ENCODE measurements around the gene HIRA. TPM values are rescaled to one million over a fixed set of nuclear protein-coding genes. Genes with fewer than 3 reads are reported as not detected.

Gene HIRA
- total RNA-seq, 1 experiment from 2014 or later: 23.8 TPM

DNA sequence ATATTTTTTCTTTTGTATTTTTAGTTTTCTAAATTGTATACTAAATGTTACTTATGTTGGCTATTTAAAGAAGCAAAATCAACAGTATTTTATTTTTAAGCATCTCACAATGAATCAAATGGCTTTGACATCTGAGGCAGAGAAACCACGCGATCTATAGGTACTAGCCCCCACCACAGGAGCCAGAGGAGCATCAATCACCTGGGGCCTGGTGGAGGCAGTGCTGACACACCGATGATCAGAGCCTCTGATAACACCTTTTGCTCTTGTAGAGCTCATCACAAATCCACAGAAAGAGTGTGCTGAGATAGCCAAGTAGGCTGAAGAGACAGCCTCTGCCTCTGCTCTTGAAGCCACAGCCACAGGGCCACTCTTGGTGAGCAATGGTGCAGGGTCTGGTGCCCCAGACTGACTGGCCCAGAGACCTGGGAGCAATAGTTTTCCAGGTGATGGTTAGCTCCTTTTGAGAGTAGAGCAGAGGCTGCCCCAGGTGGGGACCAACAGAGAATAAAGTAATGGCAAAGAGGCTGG lies 25.2 kb downstream of the HIRA start:
- no peak overlapping the region for H3K4me3 ChIP-seq (ENCODE audit: low read depth in 2 of 2, low read length in 2 of 2)
- no TSS peak for BruUV-seq (replicated peaks)
- peaks cover 3% of the 10 kb centered on the region; the same call in 1 of the 2 replicates for H3K36me3 ChIP-seq (ENCODE audit: control insufficient read depth, insufficient read depth, low read length)
- no peaks in the 10 kb centered on the region for H3K9me3 ChIP-seq (ENCODE audit: control insufficient read depth, insufficient read depth, low read depth, low read length)
- H3K27ac ChIP-seq (ENCODE audit: low read length): no peak overlapping the region
- DNase-seq (ENCODE audit: low read depth, low spot score) (no peak), ATAC-seq (no peak)
- intact Hi-C loops (cut with micrococcal nuclease; ENCODE audit: unreplicated experiment): no loop called here
- no peak for TF ChIP-seq CTCF (IDR thresholded peaks at IDR 0.05)
- no peak for TF ChIP-seq TCF7L2 (IDR thresholded peaks at IDR 0.05; ENCODE audit: low read depth, low read length)
- TF ChIP-seq SIN3A (IDR thresholded peaks at IDR 0.05; ENCODE audit: borderline replicate concordance, insufficient read depth, low read depth, low read length): no peak
- TF ChIP-seq, protein P1, sequence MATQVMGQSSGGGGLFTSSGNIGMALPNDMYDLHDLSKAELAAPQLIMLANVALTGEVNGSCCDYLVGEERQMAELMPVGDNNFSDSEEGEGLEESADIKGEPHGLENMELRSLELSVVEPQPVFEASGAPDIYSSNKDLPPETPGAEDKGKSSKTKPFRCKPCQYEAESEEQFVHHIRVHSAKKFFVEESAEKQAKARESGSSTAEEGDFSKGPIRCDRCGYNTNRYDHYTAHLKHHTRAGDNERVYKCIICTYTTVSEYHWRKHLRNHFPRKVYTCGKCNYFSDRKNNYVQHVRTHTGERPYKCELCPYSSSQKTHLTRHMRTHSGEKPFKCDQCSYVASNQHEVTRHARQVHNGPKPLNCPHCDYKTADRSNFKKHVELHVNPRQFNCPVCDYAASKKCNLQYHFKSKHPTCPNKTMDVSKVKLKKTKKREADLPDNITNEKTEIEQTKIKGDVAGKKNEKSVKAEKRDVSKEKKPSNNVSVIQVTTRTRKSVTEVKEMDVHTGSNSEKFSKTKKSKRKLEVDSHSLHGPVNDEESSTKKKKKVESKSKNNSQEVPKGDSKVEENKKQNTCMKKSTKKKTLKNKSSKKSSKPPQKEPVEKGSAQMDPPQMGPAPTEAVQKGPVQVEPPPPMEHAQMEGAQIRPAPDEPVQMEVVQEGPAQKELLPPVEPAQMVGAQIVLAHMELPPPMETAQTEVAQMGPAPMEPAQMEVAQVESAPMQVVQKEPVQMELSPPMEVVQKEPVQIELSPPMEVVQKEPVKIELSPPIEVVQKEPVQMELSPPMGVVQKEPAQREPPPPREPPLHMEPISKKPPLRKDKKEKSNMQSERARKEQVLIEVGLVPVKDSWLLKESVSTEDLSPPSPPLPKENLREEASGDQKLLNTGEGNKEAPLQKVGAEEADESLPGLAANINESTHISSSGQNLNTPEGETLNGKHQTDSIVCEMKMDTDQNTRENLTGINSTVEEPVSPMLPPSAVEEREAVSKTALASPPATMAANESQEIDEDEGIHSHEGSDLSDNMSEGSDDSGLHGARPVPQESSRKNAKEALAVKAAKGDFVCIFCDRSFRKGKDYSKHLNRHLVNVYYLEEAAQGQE (IDR thresholded peaks at IDR 0.05; ENCODE audit: insufficient read depth in 1 of 2, low read depth in 2 of 2, low read length in 1 of 2): no peak
- TF ChIP-seq POLR2AphosphoS5 (IDR thresholded peaks at IDR 0.05; ENCODE audit: low read depth, low read length): no peak
- H3K4me1 ChIP-seq (ENCODE audit: control insufficient read depth, insufficient read depth, low read length): no peaks in the 10 kb centered on the region
- ChIA-PET POLR2A (no interaction called here), CTCF (no interaction called here)
- in situ Hi-C loops (cut with HindIII; ENCODE audit: low pct_unique_long_range_greater_than_20kb, low sequenced_read_pairs): no loop called here
- H3K27me3 ChIP-seq (ENCODE audit: control insufficient read depth, insufficient read depth, low read length): no peaks in the 10 kb centered on the region

DNA sequence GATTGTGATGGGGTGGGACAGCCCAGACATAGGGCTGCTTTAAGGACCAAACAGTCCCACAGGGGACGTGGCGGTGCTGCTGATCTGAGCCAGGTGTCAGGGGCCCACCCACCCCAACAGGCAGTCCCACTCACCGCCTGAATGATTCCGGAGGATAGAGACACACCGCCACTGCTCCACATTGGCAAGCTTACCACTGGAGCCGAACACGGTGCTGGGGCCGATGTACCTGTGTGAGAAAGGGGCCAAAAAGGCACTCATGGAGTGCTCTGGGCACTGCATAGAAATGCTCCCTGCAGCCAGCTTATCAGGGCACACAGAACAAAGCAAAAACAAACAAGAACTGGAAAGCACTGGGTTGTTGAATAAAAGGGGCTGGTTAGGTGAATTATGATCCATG lies 25.9 kb downstream of the HIRA start:
- ATAC-seq: no peak
- Histone ChIP-seq H3K36me3 (ENCODE audit: control insufficient read depth, insufficient read depth, low read length) (peaks cover 3% of the 10 kb centered on the region; the same call in 1 of the 2 replicates), H3K27me3 (ENCODE audit: control insufficient read depth, insufficient read depth, low read length) (no peaks in the 10 kb centered on the region), H3K4me1 (ENCODE audit: control insufficient read depth, insufficient read depth, low read length) (no peaks in the 10 kb centered on the region), H3K9me3 (ENCODE audit: control insufficient read depth, insufficient read depth, low read depth, low read length) (no peaks in the 10 kb centered on the region), H3K27ac (ENCODE audit: low read length) (no peak overlapping the region), H3K4me3 (ENCODE audit: low read depth in 2 of 2, low read length in 2 of 2) (no peak overlapping the region)
- POLR2A ChIA-PET: no interaction called here
- DNase-seq (ENCODE audit: low read depth, low spot score): no peak
- in situ Hi-C loops (cut with HindIII; ENCODE audit: low pct_unique_long_range_greater_than_20kb, low sequenced_read_pairs): no loop called here
- TF ChIP-seq TCF7L2 (IDR thresholded peaks at IDR 0.05; ENCODE audit: low read depth, low read length) (no peak), SIN3A (IDR thresholded peaks at IDR 0.05; ENCODE audit: borderline replicate concordance, insufficient read depth, low read depth, low read length) (no peak), POLR2AphosphoS5 (IDR thresholded peaks at IDR 0.05; ENCODE audit: low read depth, low read length) (no peak), CTCF (IDR thresholded peaks at IDR 0.05) (no peak)
- TF ChIP-seq, protein P1 (IDR thresholded peaks at IDR 0.05; ENCODE audit: insufficient read depth in 1 of 2, low read depth in 2 of 2, low read length in 1 of 2): no peak
- BruUV-seq (replicated peaks): no TSS peak
- intact Hi-C loops (cut with micrococcal nuclease; ENCODE audit: unreplicated experiment): no loop called here
- CTCF ChIA-PET: no interaction called here
